Right forelimb (tissue), 1 donor: Measurements from ENCODE around the gene PYM1.

Experiments
- DNase-seq: peaks from one replicate; pipeline ENCODE4 v3.0.0-alpha.2; 2018

Gene PYM1

GRCh38 chr12:55927588-55928502 is at the start of gene PYM1:
Gene PYM1, minus strand, starts transcription at chr12:55927894. Its CDS starts 133 bp downstream, at chr12:55927761.
- peak; percentile 81 for DNase-seq

DNA sequence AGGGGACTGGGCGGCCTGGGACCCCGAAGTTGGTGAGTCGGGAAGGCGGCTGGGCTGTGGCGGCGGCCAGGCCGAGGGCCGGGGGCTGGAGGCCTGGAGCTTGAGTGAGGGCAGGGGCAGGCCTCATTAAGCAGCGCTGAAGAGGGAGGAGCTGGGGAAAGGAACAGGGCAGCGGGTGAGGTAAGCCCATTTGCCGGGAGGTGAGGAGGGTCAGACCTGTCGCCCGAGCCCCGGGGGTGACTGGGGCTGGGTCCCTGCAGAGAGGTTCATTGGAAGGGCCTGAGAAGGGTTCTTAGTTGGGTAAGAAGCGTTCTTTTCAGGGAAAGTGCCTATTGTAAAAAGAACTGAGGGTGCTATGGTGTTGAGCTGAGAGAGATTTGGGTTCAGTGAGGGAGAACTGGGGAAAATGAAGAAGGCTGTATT is 46.6 kb upstream of the PYM1 start:
- DNase-seq = no peak

DNA sequence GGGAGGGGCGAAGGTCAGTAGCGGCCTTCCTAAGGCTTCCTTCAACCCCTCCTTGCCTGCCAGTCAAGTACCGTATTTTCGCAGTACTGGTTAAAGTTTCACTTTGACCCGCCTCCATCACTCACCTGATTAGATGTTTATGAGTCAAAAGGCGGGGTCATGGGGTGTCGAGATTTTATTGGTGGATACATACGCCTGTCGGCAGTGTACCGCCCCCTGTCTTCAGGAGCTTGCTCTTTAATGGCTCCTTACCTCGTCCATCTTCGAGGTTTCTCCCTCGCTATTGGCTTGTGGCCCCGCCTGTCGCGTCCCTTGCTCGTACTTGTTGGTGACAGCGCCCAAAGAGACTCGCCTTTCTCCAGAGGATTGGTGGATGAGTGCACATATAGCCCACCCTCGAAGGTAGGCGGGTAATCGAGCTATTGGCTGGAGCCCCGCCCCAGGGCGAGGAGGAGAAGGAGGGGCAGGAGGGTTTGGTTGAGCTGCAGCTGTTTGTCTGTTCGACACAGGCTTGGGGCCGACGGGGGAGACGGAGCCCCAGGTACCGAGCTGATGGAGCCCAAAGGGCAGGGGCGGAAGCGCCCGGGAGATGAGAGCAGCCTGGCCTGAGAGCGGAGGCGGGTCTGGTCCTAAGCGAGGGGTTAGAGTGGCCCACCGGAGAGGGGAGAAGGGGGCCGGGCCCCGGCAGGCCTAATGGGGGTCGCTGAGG is 46.1 kb upstream of the PYM1 start, which contains the start of gene RAB5B:
Gene RAB5B (plus strand): TSS at position 480 of the 709 bp plus-strand sequence. CDS start 12,883 bp downstream, outside the sequence.
- DNase-seq = peak; percentile 99

- peak; percentile 51 for DNase-seq
Observed at GRCh38 chr12:55972911-55973598, 45.4 kb upstream of the PYM1 start.

GRCh38 chr12:55972456-55972855 is 44.8 kb upstream of the PYM1 start:
- no peak for DNase-seq

GRCh38 chr12:55972042-55972441 is 44.3 kb upstream of the PYM1 start:
- no peak for DNase-seq

- no peak for DNase-seq
Observed at GRCh38 chr12:55970775-55971174, 43.1 kb upstream of the PYM1 start.

DNA sequence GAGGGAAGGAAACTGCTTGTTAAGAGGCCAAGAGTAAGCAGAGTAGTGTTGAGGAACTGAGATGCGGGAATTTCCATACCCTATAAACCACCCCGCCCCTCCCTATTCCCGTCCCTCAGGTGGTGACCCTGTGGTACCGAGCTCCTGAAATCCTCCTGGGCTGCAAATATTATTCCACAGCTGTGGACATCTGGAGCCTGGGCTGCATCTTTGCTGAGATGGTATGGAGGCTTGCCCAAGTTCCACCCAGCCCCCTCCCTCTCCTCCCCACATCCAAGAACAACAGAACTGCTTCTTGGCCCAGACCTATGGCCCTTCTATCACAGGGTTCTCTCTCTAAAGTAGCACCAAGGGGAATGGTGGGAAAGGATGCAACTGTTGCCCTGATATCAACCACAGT is 41.7 kb upstream of the PYM1 start:
- no peak for DNase-seq

DNA sequence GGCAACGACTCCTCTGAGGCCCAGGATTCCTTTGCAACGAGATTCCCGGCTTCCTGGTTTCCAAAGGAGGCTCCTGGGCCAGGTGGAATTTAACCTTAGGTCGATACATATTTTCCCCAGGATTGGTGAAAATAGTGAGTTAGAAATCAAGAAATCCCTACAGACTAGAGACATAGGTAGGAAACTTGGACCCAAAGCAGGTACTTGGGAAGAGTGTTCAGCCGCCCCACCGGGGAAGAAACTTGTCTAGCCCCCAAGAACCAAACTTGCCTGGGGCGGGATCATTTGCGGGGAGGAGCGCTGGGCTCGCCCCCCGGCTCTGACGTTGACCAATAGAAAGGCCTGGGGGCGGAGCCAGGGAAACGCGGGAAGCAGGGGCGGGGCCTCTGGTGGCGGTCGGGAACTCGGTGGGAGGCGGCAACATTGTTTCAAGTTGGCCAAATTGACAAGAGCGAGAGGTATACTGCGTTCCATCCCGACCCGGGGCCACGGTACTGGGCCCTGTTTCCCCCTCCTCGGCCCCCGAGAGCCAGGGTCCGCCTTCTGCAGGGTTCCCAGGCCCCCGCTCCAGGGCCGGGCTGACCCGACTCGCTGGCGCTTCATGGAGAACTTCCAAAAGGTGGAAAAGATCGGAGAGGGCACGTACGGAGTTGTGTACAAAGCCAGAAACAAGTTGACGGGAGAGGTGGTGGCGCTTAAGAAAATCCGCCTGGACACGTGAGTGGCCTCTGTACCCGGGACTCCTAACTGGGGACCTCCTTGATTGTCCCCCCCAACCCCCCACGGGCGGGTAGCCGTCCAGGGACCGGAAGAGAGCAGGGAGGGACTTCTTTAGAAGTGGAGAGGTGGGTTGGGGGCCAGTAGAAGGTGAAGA is 39.0 kb upstream of the PYM1 start, which contains the start of gene CDK2:
Gene CDK2 (plus strand): TSS at position 423 of the 874 bp plus-strand sequence. CDS start 179 bp downstream, at position 602.
- DNase-seq = peak; percentile 95

GRCh38 chr12:55965941-55966407 is 38.3 kb upstream of the PYM1 start, which contains the start of gene PMEL:
Gene PMEL, minus strand, starts transcription at chr12:55966042. Its CDS starts 31 bp downstream, at chr12:55966011.
- no peak for DNase-seq

DNA sequence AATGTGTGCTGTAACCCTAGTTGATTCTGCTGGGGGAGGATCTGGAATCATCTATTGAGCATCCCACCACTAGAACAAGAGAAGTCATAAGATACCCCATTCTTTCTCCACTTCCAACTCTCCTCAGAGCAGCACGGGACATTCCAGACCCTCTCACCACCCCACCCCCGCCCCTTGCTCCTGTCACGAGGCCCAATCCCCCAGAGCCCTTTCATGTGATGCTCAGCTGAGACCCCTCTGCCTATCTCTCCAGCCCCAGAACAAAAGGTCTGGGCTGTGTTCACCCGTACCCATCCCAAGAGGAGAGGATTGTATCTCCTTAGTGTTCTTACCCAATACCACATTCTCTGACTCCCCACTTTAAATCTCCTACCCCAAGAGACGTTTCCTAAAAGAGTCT is 37.5 kb upstream of the PYM1 start:
- no peak for DNase-seq

- DNase-seq = no peak
Observed at GRCh38 chr12:55963760-55964159, 36.1 kb upstream of the PYM1 start.

DNA sequence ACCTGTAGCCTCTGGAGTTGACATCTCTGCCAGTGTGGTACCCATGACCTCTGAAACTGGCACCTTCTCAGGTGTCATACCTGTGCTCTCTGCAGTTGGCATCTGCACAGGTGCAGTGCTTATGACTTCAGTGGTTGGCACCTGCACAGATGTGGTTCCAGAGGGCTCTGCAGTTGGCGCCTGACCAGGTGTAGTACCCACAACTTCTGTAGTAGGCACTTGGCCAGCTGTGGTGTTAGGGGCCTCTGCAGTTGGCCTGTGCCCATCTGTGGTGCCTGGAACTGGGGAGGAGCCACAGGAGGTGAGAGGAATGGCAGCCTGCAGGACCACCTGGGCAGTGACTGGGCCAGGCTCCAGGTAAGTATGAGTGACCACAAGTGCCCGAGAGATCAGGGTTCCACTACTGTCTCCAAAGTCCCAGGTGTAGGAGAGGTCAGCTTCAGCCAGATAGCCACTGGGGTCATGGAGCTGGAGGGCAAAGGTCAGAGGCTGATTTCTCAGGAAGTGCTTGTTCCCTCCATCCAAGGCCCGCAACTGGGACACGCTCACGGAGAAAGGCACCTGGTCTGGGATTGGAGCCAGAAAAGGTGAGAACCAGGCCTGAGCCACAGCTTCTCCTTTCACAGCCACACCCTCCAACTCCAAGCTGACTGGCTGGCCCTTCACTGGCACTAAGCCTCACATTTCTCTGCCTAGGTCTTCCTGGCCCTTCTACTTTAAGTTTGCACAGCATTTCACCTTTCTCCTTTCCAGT is 29.6 kb upstream of the PYM1 start:
- DNase-seq = no peak

- DNase-seq = no peak
Observed at GRCh38 chr12:55955800-55956508, 28.3 kb upstream of the PYM1 start.

DNA sequence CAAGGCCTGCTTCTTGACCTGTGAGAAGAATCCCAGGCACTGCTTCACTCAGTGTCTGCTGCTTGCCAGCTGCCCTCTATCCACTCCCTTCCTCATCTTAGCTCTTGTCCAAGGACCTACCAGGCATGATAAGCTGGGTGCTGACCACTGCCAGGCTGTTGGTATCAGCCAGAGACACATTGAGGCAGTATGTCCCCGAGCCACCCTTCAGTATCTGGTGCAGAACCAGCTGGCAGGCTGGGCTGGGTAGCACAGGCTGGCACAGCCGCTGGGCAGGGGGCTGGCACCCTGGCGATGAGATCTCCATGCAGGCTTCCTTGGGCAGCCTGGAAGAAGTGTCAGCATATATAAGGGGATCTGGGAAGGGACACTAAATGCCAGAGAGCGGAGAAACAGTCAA is 27.6 kb upstream of the PYM1 start:
- no peak for DNase-seq

GRCh38 chr12:55946553-55946952 is 18.9 kb upstream of the PYM1 start:
- no peak for DNase-seq

GRCh38 chr12:55942577-55943136 is 15.0 kb upstream of the PYM1 start:
- DNase-seq = no peak

- no peak for DNase-seq
Observed at GRCh38 chr12:55942055-55942454, 14.4 kb upstream of the PYM1 start.

DNA sequence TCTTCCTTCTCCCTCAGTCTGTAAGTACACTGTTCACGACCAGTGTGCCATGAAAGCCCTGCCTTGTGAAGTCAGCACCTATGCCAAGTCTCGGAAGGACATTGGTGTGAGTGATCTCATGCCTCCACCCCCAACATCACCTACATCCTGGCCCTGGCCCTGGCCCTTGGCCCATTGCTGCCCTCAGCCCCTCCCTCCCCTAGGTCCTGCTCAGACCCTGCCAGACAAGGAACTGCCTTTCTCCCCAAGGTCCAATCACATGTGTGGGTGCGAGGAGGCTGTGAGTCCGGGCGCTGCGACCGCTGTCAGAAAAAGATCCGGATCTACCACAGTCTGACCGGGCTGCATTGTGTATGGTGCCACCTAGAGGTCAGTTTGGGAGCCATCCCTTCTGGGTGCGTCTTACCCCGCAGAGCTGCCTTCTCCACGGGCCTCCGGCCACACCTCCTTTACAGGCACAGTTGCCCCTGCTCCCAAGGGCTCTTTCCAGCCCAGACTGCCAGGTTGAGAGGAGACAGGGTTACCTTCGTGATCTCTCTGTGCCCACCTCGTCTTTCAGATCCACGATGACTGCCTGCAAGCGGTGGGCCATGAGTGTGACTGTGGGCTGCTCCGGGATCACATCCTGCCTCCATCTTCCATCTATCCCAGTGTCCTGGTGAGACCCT is 12.5 kb upstream of the PYM1 start:
- DNase-seq = peak; percentile 89
